Esophagus squamous epithelium (tissue), 4 donors: Measurements from ENCODE around the gene SLC9A6.

Source experiments
- POLR2A ChIP-seq, 4 donors: fragments of 450-650 bp; IDR thresholded peaks; one replicate each; pipeline ENCODE4 v1.6.1; 2017; ENCODE audit warnings: antibody characterized with exemption in 4 of 4, mild to moderate bottlenecking in 4 of 4, moderate library complexity in 3 of 4
- TF ChIP-seq, protein P1 (sequence below), 6 experiments: fragments of 450-650 bp in 4 of 6; fragments of 200-600 bp in 2 of 6; sonication (generic) in 2 of 6; IDR thresholded peaks; one replicate each; pipeline ENCODE4 v1.5.1; 2016 to 2019; ENCODE audit warnings: antibody characterized with exemption in 6 of 6, mild to moderate bottlenecking in 4 of 6, moderate library complexity in 4 of 6

DNA sequence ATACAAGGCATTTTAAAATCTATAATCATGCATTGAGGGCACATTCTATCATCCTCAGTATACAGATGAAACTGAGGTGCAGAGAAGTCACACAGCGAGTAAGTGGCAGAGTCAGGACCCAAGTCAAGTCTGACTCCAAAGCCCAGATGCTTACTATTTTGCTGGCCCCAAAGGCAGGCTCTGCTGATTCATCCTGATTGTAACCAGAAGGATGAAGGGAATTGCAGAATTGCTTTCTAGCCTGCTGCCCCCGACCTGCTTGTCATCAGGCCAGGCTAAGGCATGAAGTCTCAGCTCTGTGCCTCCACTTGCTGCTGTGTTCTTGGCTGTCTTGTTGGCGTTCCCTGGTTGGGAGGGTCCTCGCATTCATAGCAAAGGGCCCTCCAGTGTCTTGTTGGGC lies 62.7 kb downstream of the SLC9A6 start:
- TF ChIP-seq, protein P1, sequence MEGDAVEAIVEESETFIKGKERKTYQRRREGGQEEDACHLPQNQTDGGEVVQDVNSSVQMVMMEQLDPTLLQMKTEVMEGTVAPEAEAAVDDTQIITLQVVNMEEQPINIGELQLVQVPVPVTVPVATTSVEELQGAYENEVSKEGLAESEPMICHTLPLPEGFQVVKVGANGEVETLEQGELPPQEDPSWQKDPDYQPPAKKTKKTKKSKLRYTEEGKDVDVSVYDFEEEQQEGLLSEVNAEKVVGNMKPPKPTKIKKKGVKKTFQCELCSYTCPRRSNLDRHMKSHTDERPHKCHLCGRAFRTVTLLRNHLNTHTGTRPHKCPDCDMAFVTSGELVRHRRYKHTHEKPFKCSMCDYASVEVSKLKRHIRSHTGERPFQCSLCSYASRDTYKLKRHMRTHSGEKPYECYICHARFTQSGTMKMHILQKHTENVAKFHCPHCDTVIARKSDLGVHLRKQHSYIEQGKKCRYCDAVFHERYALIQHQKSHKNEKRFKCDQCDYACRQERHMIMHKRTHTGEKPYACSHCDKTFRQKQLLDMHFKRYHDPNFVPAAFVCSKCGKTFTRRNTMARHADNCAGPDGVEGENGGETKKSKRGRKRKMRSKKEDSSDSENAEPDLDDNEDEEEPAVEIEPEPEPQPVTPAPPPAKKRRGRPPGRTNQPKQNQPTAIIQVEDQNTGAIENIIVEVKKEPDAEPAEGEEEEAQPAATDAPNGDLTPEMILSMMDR (IDR thresholded peaks at IDR 0.05), result no peak
- no peak for TF ChIP-seq POLR2A (IDR thresholded peaks at IDR 0.05)
